IMR-90 (cell line): ENCODE measurements around the gene MCUB. TPM values are rescaled to one million over a fixed set of nuclear protein-coding genes. Genes with fewer than 3 reads are reported as not detected.

ENCODE experiments used
- ATAC-seq: fragments of 200-7000 bp; cut with Tn5 transposase; 2 replicates; pipeline ENCODE4 v1.9.1; 2020; ENCODE audit warnings: low read depth, mild to moderate bottlenecking, moderate library complexity
- BruUV-seq: library from RNA; stranded (reverse); fragments of 400-500 nt; replicated peaks from 2 replicates; lab custom pipeline; 2021; lab: Mats Ljungman, UMichigan
- CTCF ChIA-PET: fragments of 300-600 bp; formaldehyde crosslinking; extraction: SDS; loops from one replicate; lab custom pipeline; 2021; ENCODE audit warnings: antibody characterized with exemption; lab: Yijun Ruan, JAX
- POLR2A ChIA-PET: fragments of 300-600 bp; sonication (Branson Sonifier 250); formaldehyde crosslinking; loops from one replicate; lab custom pipeline; 2022; ENCODE audit warnings: antibody characterized with exemption; ENCODE audit not compliant: unreplicated experiment; lab: Charles Lee
- DNase-seq: peaks from one replicate; pipeline ENCODE4 v3.0.0; 2013
- H2AFZ ChIP-seq: replicated peaks from 2 replicates; pipeline ENCODE3; 2013; ENCODE audit warnings: low read length, mild to moderate bottlenecking; ENCODE audit not compliant: poor library complexity
- H2AK5ac ChIP-seq: 2 replicates; pipeline ENCODE4 v1.6.1; 2013; ENCODE audit warnings: low read depth, low read length, inconsistent platforms
- H2AK9ac ChIP-seq: replicated peaks from 2 replicates; pipeline ENCODE3; 2013; ENCODE audit warnings: mild to moderate bottlenecking, low read depth, low read length, moderate library complexity; ENCODE audit not compliant: poor library complexity
- H2BK120ac ChIP-seq: 2 replicates; pipeline ENCODE4 v1.6.1; 2013; ENCODE audit warnings: low read depth, low read length, inconsistent platforms
- H2BK15ac ChIP-seq: 3 replicates; pipeline ENCODE4 v1.6.1; 2013; ENCODE audit warnings: low read depth, low read length, inconsistent platforms
- H2BK20ac ChIP-seq: 2 replicates; pipeline ENCODE4 v1.6.1; 2013; ENCODE audit warnings: low read depth, mild to moderate bottlenecking, inconsistent platforms, low read length, moderate library complexity
- H2BK5ac ChIP-seq: 2 replicates; pipeline ENCODE4 v1.6.1; 2013; ENCODE audit warnings: mild to moderate bottlenecking, low read depth, low read length, inconsistent platforms; ENCODE audit not compliant: poor library complexity, severe bottlenecking
- H3K14ac ChIP-seq: replicated peaks from 2 replicates; pipeline ENCODE4 v1.6.1; 2013; ENCODE audit warnings: low read depth, low read length, inconsistent platforms
- H3K18ac ChIP-seq: 2 replicates; pipeline ENCODE4 v1.6.1; 2013; ENCODE audit warnings: low read depth, low read length, control low read depth
- H3K23ac ChIP-seq: 2 replicates; pipeline ENCODE4 v1.6.1; 2013; ENCODE audit warnings: low read depth, low read length, inconsistent platforms
- H3K27ac ChIP-seq: 2 replicates; pipeline ENCODE4 v1.5.1; 2013; ENCODE audit warnings: mild to moderate bottlenecking, control low read depth, low read length; ENCODE audit not compliant: insufficient read depth
- H3K27me3 ChIP-seq: 2 replicates; pipeline ENCODE4 v1.6.1; 2013; ENCODE audit warnings: low read length; ENCODE audit not compliant: control insufficient read depth, insufficient read depth
- H3K36me3 ChIP-seq: 2 replicates; pipeline ENCODE4 v1.6.1; 2013; ENCODE audit warnings: low read length, mixed read lengths; ENCODE audit not compliant: control insufficient read depth, insufficient read depth
- H3K4ac ChIP-seq: 2 replicates; pipeline ENCODE4 v1.6.1; 2013; ENCODE audit warnings: low read depth, low read length, inconsistent platforms
- H3K4me1 ChIP-seq: 2 replicates; pipeline ENCODE4 v1.6.1; 2013; ENCODE audit warnings: low read length, mixed read lengths; ENCODE audit not compliant: control insufficient read depth, insufficient read depth
- H3K4me2 ChIP-seq: 2 replicates; pipeline ENCODE4 v1.6.1; 2013; ENCODE audit warnings: low read depth, mild to moderate bottlenecking, control low read depth, low read length, moderate library complexity
- H3K4me3 ChIP-seq: 2 replicates; pipeline ENCODE4 v1.5.1; 2013; ENCODE audit warnings: low read depth, mild to moderate bottlenecking, control low read depth, low read length, moderate library complexity; ENCODE audit not compliant: insufficient read depth
- H3K56ac ChIP-seq: 2 replicates; pipeline ENCODE4 v1.6.1; 2013; ENCODE audit warnings: low read length, inconsistent platforms; ENCODE audit not compliant: insufficient read depth; ENCODE audit errors: extremely low read depth
- H3K79me1 ChIP-seq, 2 experiments: 2 replicates each; pipeline ENCODE4 v1.6.1; 2013; ENCODE audit warnings: low read length in 2 of 2, inconsistent platforms in 1 of 2, low read depth in 1 of 2
- H3K9ac ChIP-seq: 2 replicates; pipeline ENCODE4 v1.6.1; 2013; ENCODE audit warnings: low read depth, low read length, control low read depth
- H3K9me1 ChIP-seq: 2 replicates; pipeline ENCODE4 v1.6.1; 2013; ENCODE audit warnings: low read length, inconsistent platforms; ENCODE audit not compliant: insufficient read depth
- H3K9me3 ChIP-seq: 2 replicates; pipeline ENCODE4 v1.6.1; 2013; ENCODE audit warnings: low read length; ENCODE audit not compliant: control insufficient read depth, insufficient read depth
- H4K20me1 ChIP-seq: 2 replicates; pipeline ENCODE4 v1.6.1; 2013; ENCODE audit warnings: low read length, inconsistent platforms; ENCODE audit not compliant: insufficient read depth
- H4K5ac ChIP-seq: 2 replicates; pipeline ENCODE4 v1.6.1; 2013; ENCODE audit warnings: mild to moderate bottlenecking, low read depth, low read length, control low read depth
- H4K8ac ChIP-seq, 2 experiments: 2 replicates each; pipeline ENCODE4 v1.6.1; 2013; ENCODE audit warnings: low read depth in 2 of 2, low read length in 2 of 2, control low read depth in 1 of 2, inconsistent platforms in 1 of 2
- H4K91ac ChIP-seq: 2 replicates; pipeline ENCODE4 v1.6.1; 2013; ENCODE audit warnings: low read depth, low read length, inconsistent platforms; ENCODE audit not compliant: insufficient read depth
- RAD21 ChIP-seq: IDR thresholded peaks from 2 replicates; pipeline ENCODE4 v1.6.1; 2012; ENCODE audit warnings: low read length, improper control_type of control experiment
- RCOR1 ChIP-seq: IDR thresholded peaks from 2 replicates; pipeline ENCODE4 v1.6.1; 2012; ENCODE audit warnings: mild to moderate bottlenecking, low read length, improper control_type of control experiment; ENCODE audit not compliant: insufficient replicate concordance
- WGBS, 2 experiments: methylation state at CpG; one replicate each; pipeline versions ENCODE4 v1.1.5 to v1.1.7; 2013; ENCODE audit warnings: missing lambda C conversion rate in 2 of 2; ENCODE audit not compliant: insufficient read length in 1 of 2; ENCODE audit errors: extremely low coverage in 2 of 2; 5-methylcytosine and 5-hydroxymethylcytosine counted together
- dilution Hi-C: fragments of 300-500 bp; cut with HindIII; formaldehyde crosslinking; loops from one replicate; pipeline ENCODE4 v1.14.3; 2018; ENCODE audit warnings: low sequenced_read_pairs; ENCODE audit not compliant: unreplicated experiment
- in situ Hi-C: fragments of 300-500 bp; cut with MboI; formaldehyde crosslinking; loops from 3 replicates; pipeline ENCODE4 v1.14.3; 2019; ENCODE audit warnings: low sequenced_read_pairs, inconsistent platforms, mixed read lengths
- intact Hi-C: fragments of 100-400 bp; cut with micrococcal nuclease; formaldehyde crosslinking; loops from 2 replicates; pipeline ENCODE4 v1.10.0; 2022
- polyA plus RNA-seq, 3 experiments: library from polyadenylated mRNA; depleted of rRNA; stranded (reverse); fragments of >200 nt; gene quantifications; 2 replicates each; pipeline ENCODE4 v1.2.3, GENCODE V29; 2012; ENCODE audit warnings: low replicate concordance in 1 of 3
- total RNA-seq: library from RNA; depleted of rRNA; stranded (reverse); fragments of >200 nt; gene quantifications from 2 replicates; pipeline ENCODE4 v1.2.3, GENCODE V29; 2012
- TF ChIP-seq, protein P1 (sequence below): fragments of 150-350 bp; IDR thresholded peaks from 2 replicates; pipeline ENCODE4 v1.6.1; 2017; ENCODE audit warnings: mild to moderate bottlenecking, antibody characterized with exemption, low read length, low read depth

MCUB gene
- total and polyA plus RNA-seq, 2 of the 4 experiments (the other 2 are of a cell fraction): 18.5 to 20.4 TPM

DNA sequence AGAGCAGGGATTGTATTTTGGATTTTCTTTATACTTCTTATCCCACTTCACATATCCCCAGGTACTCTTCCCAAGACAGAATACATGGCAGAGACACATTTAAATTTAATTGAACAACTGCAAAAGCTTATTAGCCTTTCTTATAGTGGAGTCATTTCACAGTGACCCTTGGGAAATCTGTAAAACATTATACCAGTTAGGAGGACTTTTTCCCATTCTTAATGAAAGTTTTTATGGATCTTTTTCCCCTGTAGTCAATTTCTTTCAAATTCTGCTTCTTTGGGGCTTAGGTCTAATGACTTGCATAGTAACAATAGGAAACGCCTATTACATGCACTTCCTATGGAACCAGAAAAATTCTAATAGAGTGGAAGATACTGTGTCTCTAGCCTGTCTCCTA lies 14.6 kb upstream of the MCUB start:
- no TSS peak for BruUV-seq
- Histone ChIP-seq H2AK9ac (no peak overlapping the region), H3K14ac (no peak overlapping the region), H2BK15ac (no peak overlapping the region), H2BK120ac (no peak overlapping the region), H3K27ac (no peak overlapping the region), H2AFZ (no peak overlapping the region), H3K36me3 (peaks cover 15% of the 10 kb centered on the region), H4K91ac (no peak overlapping the region), H4K20me1 (no peaks in the 10 kb centered on the region), H4K8ac (no peak overlapping the region), H2AK5ac (no peak overlapping the region), H3K27me3 (no peaks in the 10 kb centered on the region), H3K23ac (no peak overlapping the region), H3K4me1 (peaks cover 2% of the 10 kb centered on the region; the same call in 1 of the 2 replicates), H2BK5ac (no peak overlapping the region), H3K9me1 (peaks cover 6% of the 10 kb centered on the region; the same call in 1 of the 2 replicates), H3K4ac (no peak overlapping the region), H3K4me3 (no peak overlapping the region), H3K56ac (no peak overlapping the region), H3K18ac (no peak overlapping the region), H3K9ac (no peak overlapping the region), H2BK20ac (no peak overlapping the region), H3K79me1 (0 out of 4 replicates have a peak, but pooled peaks cover 0 to 3% of the 10 kb centered on the region in 2 experiments), H3K4me2 (no peak overlapping the region), H4K5ac (no peak overlapping the region), H3K9me3 (no peaks in the 10 kb centered on the region)
- ChIA-PET POLR2A (no interaction called here), CTCF (no interaction called here)
- ATAC-seq (no peak), DNase-seq (no peak)
- TF ChIP-seq, protein P1, sequence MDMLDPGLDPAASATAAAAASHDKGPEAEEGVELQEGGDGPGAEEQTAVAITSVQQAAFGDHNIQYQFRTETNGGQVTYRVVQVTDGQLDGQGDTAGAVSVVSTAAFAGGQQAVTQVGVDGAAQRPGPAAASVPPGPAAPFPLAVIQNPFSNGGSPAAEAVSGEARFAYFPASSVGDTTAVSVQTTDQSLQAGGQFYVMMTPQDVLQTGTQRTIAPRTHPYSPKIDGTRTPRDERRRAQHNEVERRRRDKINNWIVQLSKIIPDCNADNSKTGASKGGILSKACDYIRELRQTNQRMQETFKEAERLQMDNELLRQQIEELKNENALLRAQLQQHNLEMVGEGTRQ: no peak
- TF ChIP-seq RAD21 (no peak), RCOR1 (no peak)
- in situ Hi-C loops (loop anchor here (10.0 kb wide), 1 partner anchor 269 kb away; the partner anchor contains the start of gene GAR1), intact Hi-C loops (loop anchor here (5.0 kb wide), 2 partner anchors 103 to 157 kb away; partner anchors contain the start of gene CASP6), dilution Hi-C loops (no loop called here)
- WGBS, 2 experiments: no CpG with 5 or more reads among the region's 1 CpG
